Measurements from ENCODE around the gene TAF11.
A peak's percentile ranks its signal among the peaks of the same experiment; 100 is the strongest.
"Not testable (repeated sequence)": the region's sequence is repeated elsewhere in the genome, so short reads cannot be mapped to it uniquely, and the experiment has no call there.

The TAF11 gene

GRCh38 chr6:34858681-34859080 lies 29.2 kb downstream of the TAF11 start:
- no peaks in the 10 kb centered on the region for H3K27me3 ChIP-seq (replicated peaks)
- DNase-seq, result no peak
- no peak overlapping the region for H3K27ac ChIP-seq
- TF ChIP-seq CTCF (IDR thresholded peaks at IDR 0.05; ENCODE audit: low read depth, low read length, missing control alignments), result peak; percentile 23
- in situ Hi-C loops (cut with HindIII; ENCODE audit: low pct_ligation_motif_present, low sequenced_read_pairs), result no loop called here
- no peak overlapping the region for H3K4me3 ChIP-seq (ENCODE audit: low read depth, low read length)
- H3K36me3 ChIP-seq (replicated peaks), result peaks cover 24% of the 10 kb centered on the region

GRCh38 chr6:34855463-34855862 lies 32.4 kb downstream of the TAF11 start:
- Histone ChIP-seq H3K4me3 (ENCODE audit: low read depth, low read length) (no peak overlapping the region), H3K36me3 (replicated peaks) (peaks cover 24% of the 10 kb centered on the region), H3K27me3 (replicated peaks) (no peaks in the 10 kb centered on the region), H3K27ac (no peak overlapping the region)
- in situ Hi-C loops (cut with HindIII; ENCODE audit: low pct_ligation_motif_present, low sequenced_read_pairs), result no loop called here
- no peak for DNase-seq
- peak; percentile 22 for TF ChIP-seq CTCF (IDR thresholded peaks at IDR 0.05; ENCODE audit: low read depth, low read length, missing control alignments)

- H3K27ac ChIP-seq, result no peak overlapping the region
- in situ Hi-C loops (cut with HindIII; ENCODE audit: low pct_ligation_motif_present, low sequenced_read_pairs), result no loop called here
- H3K27me3 ChIP-seq (replicated peaks), result no peaks in the 10 kb centered on the region
- DNase-seq, result no peak
- no peak for TF ChIP-seq CTCF (IDR thresholded peaks at IDR 0.05; ENCODE audit: low read depth, low read length, missing control alignments)
- peaks cover 11% of the 10 kb centered on the region for H3K36me3 ChIP-seq (replicated peaks)
- no peak overlapping the region for H3K4me3 ChIP-seq (ENCODE audit: low read depth, low read length)
These were observed 35.3 kb downstream of the TAF11 start for GRCh38 chr6:34852406-34853085.

- in situ Hi-C loops (cut with HindIII; ENCODE audit: low pct_ligation_motif_present, low sequenced_read_pairs), result no loop called here
- TF ChIP-seq CTCF (IDR thresholded peaks at IDR 0.05; ENCODE audit: low read depth, low read length, missing control alignments), result no peak
- H3K27ac ChIP-seq, result no peak overlapping the region
- no peaks in the 10 kb centered on the region for H3K27me3 ChIP-seq (replicated peaks)
- DNase-seq, result no peak
- no peak overlapping the region for H3K4me3 ChIP-seq (ENCODE audit: low read depth, low read length)
- peaks cover 3% of the 10 kb centered on the region for H3K36me3 ChIP-seq (replicated peaks)
These were observed 36.5 kb downstream of the TAF11 start for GRCh38 chr6:34851361-34851760.

GRCh38 chr6:34849066-34849465 lies 38.8 kb downstream of the TAF11 start:
- DNase-seq; H3K4me3 ChIP-seq (ENCODE audit: low read depth, low read length); in situ Hi-C loops (cut with HindIII; ENCODE audit: low pct_ligation_motif_present, low sequenced_read_pairs); H3K36me3 ChIP-seq (replicated peaks); H3K27ac ChIP-seq; H3K27me3 ChIP-seq (replicated peaks): not testable (repeated sequence)

- peaks cover 3% of the 10 kb centered on the region for H3K36me3 ChIP-seq (replicated peaks)
- H3K27ac ChIP-seq, result no peak overlapping the region
- no peak overlapping the region for H3K4me3 ChIP-seq (ENCODE audit: low read depth, low read length)
- no peak for TF ChIP-seq CTCF (IDR thresholded peaks at IDR 0.05; ENCODE audit: low read depth, low read length, missing control alignments)
- DNase-seq, result no peak
- in situ Hi-C loops (cut with HindIII; ENCODE audit: low pct_ligation_motif_present, low sequenced_read_pairs), result no loop called here
- no peaks in the 10 kb centered on the region for H3K27me3 ChIP-seq (replicated peaks)
These were observed 48.0 kb downstream of the TAF11 start for GRCh38 chr6:34839666-34840352.

All from brain microvascular endothelial cell (primary cell).